ENCODE data around the gene GPR65. TPM values are rescaled to one million over a fixed set of nuclear protein-coding genes. Genes with fewer than 3 reads are reported as not detected.

The GPR65 gene
- polyA plus RNA-seq, 2 of the 4 experiments (the other 2 are of a cell fraction): 0.03 TPM; not detected in 1

- POLR2A ChIA-PET: interaction anchor here (0.5 kb wide), 1 partner anchor 576 kb away, joined by 3 read pairs; no protein-coding TSS in a partner anchor
- TF ChIP-seq ZNF302 (CRISPR knock-in tag; IDR thresholded peaks at IDR 0.05) (no peak), PBX3 (IDR thresholded peaks at IDR 0.05) (no peak), SMC3 (IDR thresholded peaks at IDR 0.05) (no peak), ATOH8 (CRISPR knock-in tag; IDR thresholded peaks at IDR 0.05; ENCODE audit: low read depth) (no peak), TFCP2L1 (CRISPR knock-in tag; IDR thresholded peaks at IDR 0.05) (no peak)
- 42% methylated on average over 1 of the region's 1 CpG for WGBS (ENCODE audit: missing lambda C conversion rate)
- no peak overlapping the region for H3K4me2 ChIP-seq
- no peaks in the 10 kb centered on the region for H3K9me3 ChIP-seq
- DNase-seq (ENCODE audit: low read depth in 1 of 2, low spot score in 1 of 2) (no peak), FAIRE-seq (no peak), ATAC-seq (no peak)
- CTCF ChIA-PET: interaction anchor here (1.7 kb wide), 1 partner anchor 17 kb away, joined by 5 read pairs; no protein-coding TSS in a partner anchor
- H3K4me1 ChIP-seq: no peaks in the 10 kb centered on the region; the same call in 2 of the 3 replicates
- no peak overlapping the region for H3K4me3 ChIP-seq
- H3K27ac ChIP-seq: no peak overlapping the region
These were observed 26.0 kb downstream of the GPR65 start for GRCh38 chr14:88030892-88031291.

- H3K4me2 ChIP-seq: no peak overlapping the region
- POLR2A ChIA-PET: no interaction called here
- WGBS (ENCODE audit: missing lambda C conversion rate): 98% methylated on average over 1 of the region's 1 CpG
These were observed 27.4 kb downstream of the GPR65 start for GRCh38 chr14:88032373-88032772.

GRCh38 chr14:88034076-88034475 lies 29.1 kb downstream of the GPR65 start:
- H3K9me3 ChIP-seq: no peaks in the 10 kb centered on the region
- WGBS (ENCODE audit: missing lambda C conversion rate): 44% methylated on average over 2 of the region's 2 CpGs
- no peak for TF ChIP-seq CHD2 (IDR thresholded peaks at IDR 0.05; ENCODE audit: low read length, partially characterized antibody)
- no peak for TF ChIP-seq GATA3 (IDR thresholded peaks at IDR 0.05; ENCODE audit: borderline replicate concordance)
- no peak for TF ChIP-seq HOXB13 (CRISPR knock-in tag; IDR thresholded peaks at IDR 0.05; ENCODE audit: low read depth)
- TF ChIP-seq ZSCAN20 (CRISPR knock-in tag; IDR thresholded peaks at IDR 0.05): no peak
- TF ChIP-seq CEBPB (IDR thresholded peaks at IDR 0.05): no peak
- TF ChIP-seq MYC (IDR thresholded peaks at IDR 0.05; ENCODE audit: borderline replicate concordance, low read length): no peak
- no peak for TF ChIP-seq MAFK (IDR thresholded peaks at IDR 0.05; ENCODE audit: partially characterized antibody)
- TF ChIP-seq POLR2AphosphoS2 (conservative IDR thresholded peaks at IDR 0.05; ENCODE audit: low read length): no peak
- TF ChIP-seq NR3C1 (IDR thresholded peaks at IDR 0.05): no peak
- TF ChIP-seq ZFP36 (IDR thresholded peaks at IDR 0.05; ENCODE audit: borderline replicate concordance, partially characterized antibody): no peak
- TF ChIP-seq RFX5 (IDR thresholded peaks at IDR 0.05): no peak
- TF ChIP-seq KDM5A (IDR thresholded peaks at IDR 0.05): no peak
- no peak for TF ChIP-seq EP300 (IDR thresholded peaks at IDR 0.05)
- TF ChIP-seq ELK1 (IDR thresholded peaks at IDR 0.05; ENCODE audit: low read depth, low read length): no peak
- TF ChIP-seq RNF2 (IDR thresholded peaks at IDR 0.05; ENCODE audit: borderline replicate concordance, low read depth): no peak
- FAIRE-seq (no peak), DNase-seq (ENCODE audit: low read depth in 1 of 2, low spot score in 1 of 2) (no peak), ATAC-seq (no peak)
- ChIA-PET CTCF (interaction anchor here (0.7 kb wide), 1 partner anchor 11 kb away, joined by 3 read pairs; no protein-coding TSS in a partner anchor), POLR2A (no interaction called here)
- H3K4me3 ChIP-seq: no peak overlapping the region
- no peak overlapping the region for H3K27ac ChIP-seq
- no peak overlapping the region for H3K4me2 ChIP-seq
- no peaks in the 10 kb centered on the region for H3K4me1 ChIP-seq

More at GRCh38 chr14:88032373-88032772, 27.4 kb downstream of the GPR65 start:
- TF ChIP-seq HOXA7 (CRISPR knock-in tag; IDR thresholded peaks at IDR 0.05): no peak
- TF ChIP-seq MAFK (IDR thresholded peaks at IDR 0.05; ENCODE audit: partially characterized antibody): peak; percentile 68
- ATAC-seq (no peak), DNase-seq (ENCODE audit: low read depth in 1 of 2, low spot score in 1 of 2) (no peak), FAIRE-seq (no peak)
- CTCF ChIA-PET: no interaction called here
- no peaks in the 10 kb centered on the region for H3K9me3 ChIP-seq
- no peak overlapping the region for H3K27ac ChIP-seq
- no peak overlapping the region for H3K4me3 ChIP-seq
- H3K4me1 ChIP-seq: no peaks in the 10 kb centered on the region
